Body of pancreas (tissue), 4 donors: ENCODE data around the gene PCSK6. TPM values are rescaled to one million over a fixed set of nuclear protein-coding genes. Genes with fewer than 3 reads are reported as not detected.

Experiments used
- ATAC-seq: fragments of 150-250 bp; one replicate; pipeline ENCODE4 v1.9.1; 2016
- DNase-seq, 4 donors: peaks; one replicate each; pipeline ENCODE4 v3.0.0-alpha.2; 2019
- H3K27ac ChIP-seq, 4 donors: fragments of 200-600 bp; sonication (generic); 1 replicate in 3 of 4; 2 replicates in 1 of 4; pipeline versions ENCODE4 v1.5.1 to v1.6.1; 2016 to 2019; ENCODE audit warnings: mild to moderate bottlenecking in 1 of 4, mixed read lengths in 1 of 4, moderate library complexity in 1 of 4
- H3K27me3 ChIP-seq, 2 donors: fragments of 200-600 bp; sonication (generic); one replicate each; pipeline ENCODE4 v1.6.0; 2016; ENCODE audit warnings: mild to moderate bottlenecking in 1 of 2
- H3K36me3 ChIP-seq, 2 donors: fragments of 200-600 bp; sonication (generic); replicated peaks in 1 of 2; 2 replicates each; pipeline ENCODE4 v1.5.1; 2016; ENCODE audit warnings: low read depth in 2 of 2; ENCODE audit not compliant: insufficient read depth in 1 of 2
- H3K4me1 ChIP-seq: fragments of 200-600 bp; sonication (generic); one replicate; pipeline ENCODE4 v1.6.0; 2016
- H3K4me3 ChIP-seq, 2 donors: fragments of 200-600 bp; sonication (generic); 1 replicate in 1 of 2; 2 replicates in 1 of 2; pipeline ENCODE4 v1.5.1; 2016 to 2019
- H3K9me3 ChIP-seq, 3 donors: fragments of 200-600 bp; sonication (generic); 1 replicate in 2 of 3; 2 replicates in 1 of 3; pipeline ENCODE4 v1.5.1; 2016
- CTCF ChIP-seq, 7 experiments: fragments of 450-650 bp in 4 of 7; fragments of 200-600 bp in 3 of 7; sonication (generic) in 3 of 7; IDR thresholded peaks; one replicate each; pipeline ENCODE4 v1.5.1; 2016 to 2019; ENCODE audit warnings: antibody characterized with exemption in 7 of 7
- POLR2A ChIP-seq, 3 donors: fragments of 450-650 bp; IDR thresholded peaks; one replicate each; pipeline ENCODE4 v1.6.1; 2016; ENCODE audit warnings: antibody characterized with exemption in 3 of 3, mild to moderate bottlenecking in 2 of 3
- WGBS, 2 donors: methylation state at CpG; one replicate each; pipeline ENCODE4 v1.1.5; 2017; 5-methylcytosine and 5-hydroxymethylcytosine counted together
- intact Hi-C: fragments of 100-400 bp; cut with DNase I; formaldehyde crosslinking; loops from one replicate; pipeline ENCODE4 v1.15.1; 2023
- total RNA-seq, 2 donors: library from RNA; depleted of rRNA; stranded (reverse); fragments of >200 nt; gene quantifications; one replicate each; pipeline ENCODE4 v1.1.0, GENCODE V29; 2016

PCSK6 gene
- total RNA-seq, 2 donors from 2014 or later: 8.9 to 10.1 TPM

GRCh38 chr15:101267320-101268104, 222.0 kb downstream of the PCSK6 start:
- Histone ChIP-seq H3K27me3 (no peaks in the 10 kb centered on the region), H3K4me3 (no peak overlapping the region), H3K36me3 (peaks cover 8 to 18% of the 10 kb centered on the region in 2 donors), H3K4me1 (peaks cover 20% of the 10 kb centered on the region), H3K9me3 (no peaks in the 10 kb centered on the region), H3K27ac (peak overlapping the region; percentile 45 to 80 (median 59))
- intact Hi-C loops: no loop called here
- peak; percentile 88 for ATAC-seq
- DNase-seq: peak; percentile 70 to 87 (median 82)
- WGBS, 2 donors: 35 to 43% methylated on average over 11 to 18 of the region's 18 CpGs
- peak in 1 of 7 experiments; percentile 19 for TF ChIP-seq CTCF (IDR thresholded peaks at IDR 0.05)
- peak; percentile 20 to 68 (median 66) for TF ChIP-seq POLR2A (IDR thresholded peaks at IDR 0.05)

GRCh38 chr15:101266787-101267186, 222.7 kb downstream of the PCSK6 start:
- TF ChIP-seq POLR2A (IDR thresholded peaks at IDR 0.05): no peak
- TF ChIP-seq CTCF (IDR thresholded peaks at IDR 0.05): no peak
- Histone ChIP-seq H3K27ac (peak overlapping the region; percentile 45 to 80 (median 59)), H3K4me1 (peaks cover 20% of the 10 kb centered on the region), H3K9me3 (no peaks in the 10 kb centered on the region), H3K36me3 (peaks cover 8 to 10% of the 10 kb centered on the region in 2 donors), H3K4me3 (no peak overlapping the region), H3K27me3 (no peaks in the 10 kb centered on the region)
- ATAC-seq: peak; percentile 4
- intact Hi-C loops: no loop called here
- WGBS, 2 donors: 61 to 77% methylated on average over 9 of the region's 9 CpGs
- DNase-seq: no peak

- H3K9me3 ChIP-seq: no peaks in the 10 kb centered on the region
- no peak overlapping the region for H3K27ac ChIP-seq
- intact Hi-C loops: no loop called here
- H3K36me3 ChIP-seq: peaks cover 3 to 4% of the 10 kb centered on the region in 2 donors
- ATAC-seq (no peak), DNase-seq (peak in 1 of 4 donors; percentile 23)
- no peak for TF ChIP-seq CTCF (IDR thresholded peaks at IDR 0.05)
- no peak for TF ChIP-seq POLR2A (IDR thresholded peaks at IDR 0.05)
- H3K4me1 ChIP-seq: peaks cover 20% of the 10 kb centered on the region
- H3K4me3 ChIP-seq: no peak overlapping the region
- H3K27me3 ChIP-seq: no peaks in the 10 kb centered on the region
- 50 to 62% methylated on average over 1 to 3 of the region's 3 CpGs for WGBS, 2 donors
These were observed 223.5 kb downstream of the PCSK6 start for GRCh38 chr15:101266034-101266433.

GRCh38 chr15:101264911-101265641, 224.4 kb downstream of the PCSK6 start:
- Histone ChIP-seq H3K9me3 (no peaks in the 10 kb centered on the region), H3K27ac (no peak overlapping the region), H3K27me3 (no peaks in the 10 kb centered on the region), H3K4me3 (no peak overlapping the region), H3K36me3 (no peaks in the 10 kb centered on the region), H3K4me1 (peaks cover 20% of the 10 kb centered on the region)
- TF ChIP-seq CTCF (IDR thresholded peaks at IDR 0.05) (no peak), POLR2A (IDR thresholded peaks at IDR 0.05) (no peak)
- 76 to 78% methylated on average over 12 to 17 of the region's 17 CpGs for WGBS, 2 donors
- ATAC-seq (no peak), DNase-seq (peak in 1 of 4 donors; percentile 30)
- intact Hi-C loops: no loop called here
